Trophoblast cell (in vitro differentiated cells and primary cell): ENCODE measurements around the gene ADGRF3.

Source experiments
- DNase-seq, 2 donors: peaks; one replicate each; pipeline ENCODE4 v3.0.0-alpha.2; 2016
- H2AFZ ChIP-seq: 2 replicates; pipeline ENCODE4 v1.6.1; 2013; ENCODE audit warnings: low read length, moderate library complexity, mild to moderate bottlenecking; ENCODE audit not compliant: insufficient read depth, poor library complexity
- H2AK5ac ChIP-seq: 2 replicates; pipeline ENCODE4 v1.6.1; 2013; ENCODE audit warnings: mild to moderate bottlenecking, low read length
- H2BK120ac ChIP-seq: 2 replicates; pipeline ENCODE4 v1.6.1; 2013; ENCODE audit warnings: low read length, mild to moderate bottlenecking, moderate library complexity; ENCODE audit not compliant: insufficient read depth, poor library complexity
- H2BK12ac ChIP-seq: 2 replicates; pipeline ENCODE4 v1.6.1; 2013; ENCODE audit warnings: mild to moderate bottlenecking, low read length, moderate library complexity
- H2BK5ac ChIP-seq: 2 replicates; pipeline ENCODE4 v1.6.1; 2013; ENCODE audit warnings: low read length, low read depth, moderate library complexity, mild to moderate bottlenecking; ENCODE audit not compliant: poor library complexity
- H3K14ac ChIP-seq: 2 replicates; pipeline ENCODE4 v1.6.1; 2013; ENCODE audit warnings: mild to moderate bottlenecking, low read length
- H3K18ac ChIP-seq: 2 replicates; pipeline ENCODE4 v1.6.1; 2013; ENCODE audit warnings: mild to moderate bottlenecking, low read length
- H3K23ac ChIP-seq: 2 replicates; pipeline ENCODE4 v1.6.1; 2013; ENCODE audit warnings: low read length
- H3K27ac ChIP-seq: 2 replicates; pipeline ENCODE4 v1.5.1; 2013; ENCODE audit warnings: low read depth, mild to moderate bottlenecking, inconsistent platforms, low read length, moderate library complexity
- H3K27me3 ChIP-seq: 2 replicates; pipeline ENCODE4 v1.6.1; 2013; ENCODE audit warnings: inconsistent platforms, mild to moderate bottlenecking, low read length, moderate library complexity; ENCODE audit not compliant: insufficient read depth
- H3K36me3 ChIP-seq, 2 experiments: 1 replicate in 1 of 2; 2 replicates in 1 of 2; pipeline ENCODE4 v1.6.1; 2013; ENCODE audit warnings: low read length in 2 of 2, mild to moderate bottlenecking in 2 of 2, moderate library complexity in 1 of 2; ENCODE audit not compliant: insufficient read depth in 2 of 2, control insufficient read depth in 1 of 2
- H3K4ac ChIP-seq: 2 replicates; pipeline ENCODE4 v1.6.1; 2013; ENCODE audit warnings: low read depth, mild to moderate bottlenecking, low read length, moderate library complexity
- H3K4me1 ChIP-seq, 2 experiments: 1 replicate in 1 of 2; 2 replicates in 1 of 2; pipeline ENCODE4 v1.6.1; 2013; ENCODE audit warnings: low read length in 2 of 2, mild to moderate bottlenecking in 2 of 2, moderate library complexity in 1 of 2; ENCODE audit not compliant: insufficient read depth in 2 of 2, control insufficient read depth in 1 of 2
- H3K4me2 ChIP-seq: 2 replicates; pipeline ENCODE4 v1.6.1; 2013; ENCODE audit warnings: inconsistent platforms, mild to moderate bottlenecking, low read length, moderate library complexity
- H3K4me3 ChIP-seq: 2 replicates; pipeline ENCODE4 v1.5.1; 2013; ENCODE audit warnings: mild to moderate bottlenecking, low read depth, low read length, inconsistent platforms
- H3K79me1 ChIP-seq: one replicate; pipeline ENCODE4 v1.6.1; 2013; ENCODE audit warnings: low read length
- H3K79me2 ChIP-seq: 2 replicates; pipeline ENCODE4 v1.6.1; 2013; ENCODE audit warnings: low read length, mild to moderate bottlenecking; ENCODE audit not compliant: control insufficient read depth, insufficient read depth, poor library complexity
- H3K9ac ChIP-seq: 2 replicates; pipeline ENCODE4 v1.6.1; 2013; ENCODE audit warnings: mild to moderate bottlenecking, low read length
- H3K9me3 ChIP-seq: 2 replicates; pipeline ENCODE4 v1.6.1; 2013; ENCODE audit warnings: low read depth, mild to moderate bottlenecking, control low read depth, inconsistent platforms, low read length; ENCODE audit not compliant: insufficient read depth
- H4K12ac ChIP-seq: 2 replicates; pipeline ENCODE4 v1.6.1; 2013; ENCODE audit warnings: low read depth, mild to moderate bottlenecking, low read length, moderate library complexity
- H4K8ac ChIP-seq: 2 replicates; pipeline ENCODE4 v1.6.1; 2013; ENCODE audit warnings: low read depth, mild to moderate bottlenecking, low read length, moderate library complexity
- H4K91ac ChIP-seq: one replicate; pipeline ENCODE4 v1.6.1; 2013; ENCODE audit warnings: low read depth, mild to moderate bottlenecking, low read length, moderate library complexity
- WGBS: extraction: QIAGEN DNeasy Blood & Tissue Kit; methylation state at CpG from one replicate; pipeline ENCODE4 v1.1.7; 2013; ENCODE audit warnings: missing lambda C conversion rate; ENCODE audit not compliant: insufficient read length, insufficient coverage; ENCODE audit errors: extremely low coverage; 5-methylcytosine and 5-hydroxymethylcytosine counted together

ADGRF3 gene

GRCh38 chr2:26337298-26337697 lies 9.3 kb downstream of the ADGRF3 start:
- no peak for DNase-seq
- Histone ChIP-seq H3K27ac (no peak overlapping the region), H4K8ac (no peak overlapping the region), H3K4me1 (peaks cover 3 to 6% of the 10 kb centered on the region in 2 experiments), H2BK5ac (no peak overlapping the region), H3K4me2 (no peak overlapping the region), H3K4me3 (no peak overlapping the region), H2BK120ac (no peak overlapping the region), H3K79me2 (no peaks in the 10 kb centered on the region), H3K18ac (no peak overlapping the region), H4K91ac (no peak overlapping the region), H3K9me3 (no peaks in the 10 kb centered on the region), H2AFZ (no peak overlapping the region), H3K14ac (no peak overlapping the region), H3K4ac (no peak overlapping the region), H2AK5ac (no peak overlapping the region), H3K23ac (no peak overlapping the region), H2BK12ac (no peak overlapping the region), H3K79me1 (peaks cover 3% of the 10 kb centered on the region), H3K9ac (no peak overlapping the region), H3K27me3 (no peaks in the 10 kb centered on the region), H3K36me3 (no peaks in the 10 kb centered on the region), H4K12ac (no peak overlapping the region)
- WGBS, result no CpG with 5 or more reads among the region's 2 CpGs

- Histone ChIP-seq H4K12ac (no peak overlapping the region), H3K4me3 (no peak overlapping the region), H3K18ac (no peak overlapping the region), H4K91ac (no peak overlapping the region), H2BK120ac (no peak overlapping the region), H3K4me1 (peaks cover 3 to 6% of the 10 kb centered on the region in 2 experiments), H4K8ac (no peak overlapping the region), H3K36me3 (no peaks in the 10 kb centered on the region), H3K23ac (no peak overlapping the region), H3K27me3 (no peaks in the 10 kb centered on the region), H2AK5ac (no peak overlapping the region), H2AFZ (no peak overlapping the region), H3K9ac (no peak overlapping the region), H3K27ac (no peak overlapping the region), H2BK12ac (no peak overlapping the region), H3K4me2 (no peak overlapping the region), H2BK5ac (no peak overlapping the region), H3K4ac (no peak overlapping the region), H3K79me2 (no peaks in the 10 kb centered on the region), H3K79me1 (peaks cover 3% of the 10 kb centered on the region), H3K14ac (no peak overlapping the region), H3K9me3 (no peaks in the 10 kb centered on the region)
- WGBS, result no CpG with 5 or more reads among the region's 2 CpGs
- DNase-seq, result no peak
These were observed 9.9 kb downstream of the ADGRF3 start for GRCh38 chr2:26336719-26337118.

- H3K36me3 ChIP-seq, result no peaks in the 10 kb centered on the region
- H3K4me3 ChIP-seq, result no peak overlapping the region
- no peak overlapping the region for H2AK5ac ChIP-seq
- H3K4me1 ChIP-seq, result peaks cover 3% of the 10 kb centered on the region in 2 experiments
- no peak overlapping the region for H3K23ac ChIP-seq
- H3K79me1 ChIP-seq, result peaks cover 3% of the 10 kb centered on the region
- no peak for DNase-seq
- no peak overlapping the region for H2BK12ac ChIP-seq
- H3K18ac ChIP-seq, result no peak overlapping the region
- no peak overlapping the region for H2AFZ ChIP-seq
- WGBS, result no CpG with 5 or more reads among the region's 3 CpGs
- no peaks in the 10 kb centered on the region for H3K9me3 ChIP-seq
- H3K27me3 ChIP-seq, result no peaks in the 10 kb centered on the region
- no peak overlapping the region for H4K8ac ChIP-seq
- no peak overlapping the region for H3K4ac ChIP-seq
- H2BK5ac ChIP-seq, result no peak overlapping the region
- H4K12ac ChIP-seq, result no peak overlapping the region
- H3K14ac ChIP-seq, result no peak overlapping the region
- no peak overlapping the region for H3K27ac ChIP-seq
- H2BK120ac ChIP-seq, result no peak overlapping the region
- H3K9ac ChIP-seq, result no peak overlapping the region
- H4K91ac ChIP-seq, result no peak overlapping the region
- H3K4me2 ChIP-seq, result no peak overlapping the region
- H3K79me2 ChIP-seq, result no peaks in the 10 kb centered on the region
These were observed 11.4 kb downstream of the ADGRF3 start for GRCh38 chr2:26335231-26335630.

- Histone ChIP-seq H2AK5ac (no peak overlapping the region), H2BK12ac (no peak overlapping the region)
These were observed 13.3 kb downstream of the ADGRF3 start for GRCh38 chr2:26333293-26333692.

More at GRCh38 chr2:26333293-26333692, 13.3 kb downstream of the ADGRF3 start:
- H3K9me3 ChIP-seq, result no peaks in the 10 kb centered on the region
- WGBS, result no CpG with 5 or more reads among the region's 2 CpGs
- no peak overlapping the region for H3K27ac ChIP-seq
- H3K4ac ChIP-seq, result no peak overlapping the region
- no peaks in the 10 kb centered on the region for H3K79me2 ChIP-seq
- no peak overlapping the region for H4K8ac ChIP-seq
- no peaks in the 10 kb centered on the region for H3K79me1 ChIP-seq
- no peak overlapping the region for H3K14ac ChIP-seq
- H3K23ac ChIP-seq, result no peak overlapping the region
- H3K4me3 ChIP-seq, result no peak overlapping the region
- H3K18ac ChIP-seq, result no peak overlapping the region
- no peak overlapping the region for H2BK5ac ChIP-seq
- H4K12ac ChIP-seq, result no peak overlapping the region
- no peak overlapping the region for H2BK120ac ChIP-seq
- DNase-seq, result no peak
- no peak overlapping the region for H3K4me2 ChIP-seq
- H2AFZ ChIP-seq, result no peak overlapping the region
- no peak overlapping the region for H4K91ac ChIP-seq
- no peaks in the 10 kb centered on the region for H3K4me1 ChIP-seq
- H3K27me3 ChIP-seq, result no peaks in the 10 kb centered on the region
- no peak overlapping the region for H3K9ac ChIP-seq
- H3K36me3 ChIP-seq, result no peaks in the 10 kb centered on the region
